22Rv1 (cell line): ENCODE data around the gene AATK.

ENCODE experiments used
- CTCF ChIP-seq: fragments of 450-650 bp; IDR thresholded peaks from 2 replicates; pipeline ENCODE4 v1.5.1; 2017; ENCODE audit warnings: mild to moderate bottlenecking
- ZFX ChIP-seq: fragments of 450-650 bp; IDR thresholded peaks from 2 replicates; pipeline ENCODE4 v1.6.1; 2017; ENCODE audit warnings: antibody characterized with exemption, borderline replicate concordance

DNA sequence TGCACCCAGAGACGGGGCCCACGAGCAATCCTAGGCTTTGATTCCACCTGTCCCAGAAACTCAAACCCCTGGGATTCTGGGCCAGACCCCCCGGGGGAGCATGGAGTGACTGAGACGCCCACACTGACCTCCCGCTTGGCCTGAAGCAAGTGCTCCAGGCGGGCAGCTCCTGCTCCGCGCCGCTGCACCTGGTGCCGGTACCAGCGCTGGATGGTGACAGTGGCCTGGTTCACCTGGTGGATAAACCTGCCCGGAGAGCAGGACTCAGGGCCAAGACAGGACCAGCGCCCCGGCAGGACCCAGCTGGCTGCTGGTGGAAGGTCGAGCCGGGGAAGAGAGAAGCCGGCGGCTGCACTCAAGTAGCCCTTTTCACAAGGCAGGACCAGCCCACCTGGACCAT lies 34.2 kb upstream of the AATK start:
- TF ChIP-seq ZFX (no peak), CTCF (no peak)
